Dedifferentiated amniotic fluid mesenchymal stem cell (primary cell): Measurements from ENCODE around the gene PLEKHH1.

Experiments
- DNase-seq: peaks from one replicate; pipeline ENCODE4 v3.0.0-alpha.2; 2016; ENCODE audit errors: extremely low spot score

The PLEKHH1 gene

GRCh38 chr14:67510836-67511235 lies 22.3 kb upstream of the PLEKHH1 start:
- DNase-seq = no peak

- DNase-seq = no peak
Measured at GRCh38 chr14:67512463-67513310, 20.4 kb upstream of the PLEKHH1 start.

GRCh38 chr14:67513631-67514108 lies 19.4 kb upstream of the PLEKHH1 start:
- no peak for DNase-seq

- DNase-seq = no peak
Measured at GRCh38 chr14:67514203-67514607, 18.9 kb upstream of the PLEKHH1 start.

- DNase-seq = peak; percentile 29
Measured at GRCh38 chr14:67514650-67515385, 18.3 kb upstream of the PLEKHH1 start.

- no peak for DNase-seq
Measured at GRCh38 chr14:67515386-67516079, 17.6 kb upstream of the PLEKHH1 start.

- DNase-seq = no peak
Measured at GRCh38 chr14:67516676-67517075, 16.4 kb upstream of the PLEKHH1 start.

- DNase-seq = no peak
Measured at GRCh38 chr14:67517083-67517482, 16.0 kb upstream of the PLEKHH1 start.

- DNase-seq = no peak
Measured at GRCh38 chr14:67519406-67519805, 13.7 kb upstream of the PLEKHH1 start.

- DNase-seq = no peak
Measured at GRCh38 chr14:67520482-67520881, 12.6 kb upstream of the PLEKHH1 start.

GRCh38 chr14:67522270-67522669 lies 10.8 kb upstream of the PLEKHH1 start:
- DNase-seq = no peak

GRCh38 chr14:67523764-67524633 lies 9.1 kb upstream of the PLEKHH1 start:
- DNase-seq = no peak

- no peak for DNase-seq
Measured at GRCh38 chr14:67524634-67524963, 8.5 kb upstream of the PLEKHH1 start.

GRCh38 chr14:67525389-67525788 lies 7.7 kb upstream of the PLEKHH1 start:
- DNase-seq = no peak

GRCh38 chr14:67526181-67526580 lies 6.9 kb upstream of the PLEKHH1 start:
- DNase-seq = no peak

- no peak for DNase-seq
Measured at GRCh38 chr14:67526676-67527459, 6.2 kb upstream of the PLEKHH1 start.

- no peak for DNase-seq
Measured at GRCh38 chr14:67527756-67528155, 5.3 kb upstream of the PLEKHH1 start.

- no peak for DNase-seq
Measured at GRCh38 chr14:67528276-67528675, 4.8 kb upstream of the PLEKHH1 start.

- no peak for DNase-seq
Measured at GRCh38 chr14:67529947-67530935, 2.8 kb upstream of the PLEKHH1 start.
